Liver (tissue), 9 donors: ENCODE results near the gene SH3GL1. TPM values are rescaled to one million over a fixed set of nuclear protein-coding genes. Genes with fewer than 3 reads are reported as not detected.

Experiments used
- DNase-seq: peaks from one replicate; pipeline ENCODE4 v3.0.0-alpha.2; 2017; ENCODE audit warnings: low spot score
- H3K27ac ChIP-seq, 2 donors: one replicate each; pipeline ENCODE4 v1.7.0; 2013; ENCODE audit warnings: inconsistent platforms in 2 of 2, low read length in 2 of 2, control low read depth in 1 of 2, low read depth in 1 of 2, mild to moderate bottlenecking in 1 of 2
- H3K27me3 ChIP-seq, 4 donors: one replicate each; pipeline versions ENCODE4 v1.6.1 to v1.7.0; 2013; ENCODE audit warnings: low read length in 3 of 4, inconsistent platforms in 1 of 4, mild to moderate bottlenecking in 1 of 4, moderate library complexity in 1 of 4; ENCODE audit not compliant: control insufficient read depth in 4 of 4, insufficient read depth in 4 of 4
- H3K36me3 ChIP-seq, 4 donors: one replicate each; pipeline versions ENCODE4 v1.6.1 to v1.7.0; 2013; ENCODE audit warnings: low read length in 3 of 4, mild to moderate bottlenecking in 3 of 4, low read depth in 1 of 4, moderate library complexity in 1 of 4; ENCODE audit not compliant: control insufficient read depth in 4 of 4, insufficient read depth in 3 of 4
- H3K4me1 ChIP-seq, 4 donors: one replicate each; pipeline versions ENCODE4 v1.6.1 to v1.7.0; 2013; ENCODE audit warnings: low read length in 3 of 4, mild to moderate bottlenecking in 3 of 4, moderate library complexity in 1 of 4; ENCODE audit not compliant: control insufficient read depth in 4 of 4, insufficient read depth in 4 of 4
- H3K4me3 ChIP-seq, 3 donors: one replicate each; pipeline versions ENCODE4 v1.6.1 to v1.7.0; 2013; ENCODE audit warnings: low read length in 3 of 3, control low read depth in 1 of 3, low read depth in 1 of 3, mild to moderate bottlenecking in 1 of 3
- H3K9ac ChIP-seq, 2 donors: one replicate each; pipeline ENCODE4 v1.7.0; 2013; ENCODE audit warnings: low read length in 2 of 2, mild to moderate bottlenecking in 2 of 2, moderate library complexity in 2 of 2, control low read depth in 1 of 2, low read depth in 1 of 2
- H3K9me3 ChIP-seq, 4 donors: one replicate each; pipeline versions ENCODE4 v1.6.1 to v1.7.0; 2013; ENCODE audit warnings: low read length in 3 of 4; ENCODE audit not compliant: control insufficient read depth in 4 of 4
- ATF3 ChIP-seq: IDR thresholded peaks from 2 replicates; pipeline ENCODE4 v1.6.1; 2016; ENCODE audit warnings: antibody characterized with exemption
- EGR1 ChIP-seq, 2 donors: IDR thresholded peaks; 2 replicates each; pipeline ENCODE4 v1.6.1; 2016 to 2018; ENCODE audit warnings: antibody characterized with exemption in 2 of 2, low read depth in 2 of 2
- FOXA1 ChIP-seq: IDR thresholded peaks from 2 replicates; pipeline ENCODE4 v1.6.1; 2016; ENCODE audit warnings: antibody characterized with exemption
- FOXA2 ChIP-seq: IDR thresholded peaks from 2 replicates; pipeline ENCODE4 v1.6.1; 2016; ENCODE audit warnings: antibody characterized with exemption
- GABPA ChIP-seq, 2 donors: IDR thresholded peaks in 1 of 2; conservative IDR thresholded peaks in 1 of 2; 2 replicates each; pipeline ENCODE4 v1.6.1; 2016; ENCODE audit warnings: antibody characterized with exemption in 2 of 2, mild to moderate bottlenecking in 1 of 2, moderate library complexity in 1 of 2
- HNF4A ChIP-seq, 2 donors: conservative IDR thresholded peaks; 2 replicates each; pipeline ENCODE4 v1.6.1; 2016; ENCODE audit warnings: antibody characterized with exemption in 2 of 2, mild to moderate bottlenecking in 2 of 2
- HNF4G ChIP-seq: IDR thresholded peaks from 2 replicates; pipeline ENCODE4 v1.6.1; 2016; ENCODE audit warnings: antibody characterized with exemption
- MAX ChIP-seq: IDR thresholded peaks from 2 replicates; pipeline ENCODE4 v1.6.1; 2016; ENCODE audit warnings: antibody characterized with exemption
- NR2F2 ChIP-seq: IDR thresholded peaks from 2 replicates; pipeline ENCODE4 v1.6.1; 2016; ENCODE audit warnings: antibody characterized with exemption
- RAD21 ChIP-seq, 2 donors: IDR thresholded peaks; 2 replicates each; pipeline ENCODE4 v1.6.1; 2016; ENCODE audit warnings: antibody characterized with exemption in 2 of 2, mild to moderate bottlenecking in 2 of 2
- RXRA ChIP-seq, 2 donors: IDR thresholded peaks; 2 replicates each; pipeline ENCODE4 v1.6.1; 2017 to 2018; ENCODE audit warnings: antibody characterized with exemption in 2 of 2, mild to moderate bottlenecking in 1 of 2
- TAF1 ChIP-seq: conservative IDR thresholded peaks from 2 replicates; pipeline ENCODE4 v1.6.1; 2016; ENCODE audit warnings: antibody characterized with exemption, mild to moderate bottlenecking
- YY1 ChIP-seq: IDR thresholded peaks from 2 replicates; pipeline ENCODE4 v1.6.1; 2016; ENCODE audit warnings: antibody characterized with exemption, mild to moderate bottlenecking
- ZBTB33 ChIP-seq: IDR thresholded peaks from 2 replicates; pipeline ENCODE4 v1.6.1; 2016; ENCODE audit warnings: antibody characterized with exemption
- WGBS: extraction: QIAGEN DNeasy Blood & Tissue Kit; methylation state at CpG from one replicate; pipeline ENCODE4 v1.1.7; 2013; 5-methylcytosine and 5-hydroxymethylcytosine counted together
- polyA plus RNA-seq, 2 donors: library from polyadenylated mRNA; stranded (reverse) in 1 of 2; unstranded in 1 of 2; fragments of 200-250 nt in 1 of 2; fragments of >200 nt in 1 of 2; fragmentation: Nextera tagmentation in 1 of 2; extraction: Ambion mirVana in 1 of 2; gene quantifications; one replicate each; pipeline versions ENCODE4 v1.2.1 to v1.2.3, GENCODE V29; 2013 to 2015
- total RNA-seq, 2 donors: library from RNA; depleted of rRNA; stranded (reverse); fragments of >200 nt; gene quantifications; one replicate each; pipeline ENCODE4 v1.2.3, GENCODE V29; 2014
- donor health status: healthy.
- donor health status: healthy.
- donor health status: healthy.
- donor health status: healthy.
- donor health status: healthy.

The SH3GL1 gene
- total and polyA plus RNA-seq, 4 donors: 16.5 to 27.8 (median 18.2) TPM

- H3K4me3 ChIP-seq: no peak overlapping the region
- peaks cover 0 to 13% (median 11%) of the 10 kb centered on the region in 4 donors for H3K4me1 ChIP-seq
- DNase-seq: no peak
- no peak overlapping the region for H3K9ac ChIP-seq
- TF ChIP-seq FOXA1 (no peak), NR2F2 (no peak), RAD21 (IDR thresholded peaks at IDR 0.05) (no peak), GABPA (IDR thresholded peaks at IDR 0.05 in 1 of 2, conservative IDR thresholded peaks at IDR 0.05 in 1 of 2) (no peak), HNF4A (conservative IDR thresholded peaks at IDR 0.05) (no peak), TAF1 (no peak), EGR1 (IDR thresholded peaks at IDR 0.05; ENCODE audit: low read depth in 2 of 2) (no peak), ZBTB33 (no peak)
- H3K36me3 ChIP-seq: peaks cover 0 to 6% (median 1%) of the 10 kb centered on the region in 4 donors
- no peaks in the 10 kb centered on the region for H3K9me3 ChIP-seq
- no peak overlapping the region for H3K27ac ChIP-seq
- 95% methylated on average over 7 of the region's 7 CpGs for WGBS
- H3K27me3 ChIP-seq: no peaks in the 10 kb centered on the region
These were observed 6.3 kb upstream of the SH3GL1 start for GRCh38 chr19:4406626-4407025.

- H3K4me3 ChIP-seq: no peak overlapping the region
- no peak overlapping the region for H3K27ac ChIP-seq
- H3K27me3 ChIP-seq: no peaks in the 10 kb centered on the region
- 85% methylated on average over 8 of the region's 8 CpGs for WGBS
- H3K9me3 ChIP-seq: no peaks in the 10 kb centered on the region
- H3K4me1 ChIP-seq: peaks cover 0 to 18% (median 14%) of the 10 kb centered on the region in 4 donors
- H3K9ac ChIP-seq: no peak overlapping the region
- H3K36me3 ChIP-seq: peaks cover 0 to 6% (median 1%) of the 10 kb centered on the region in 4 donors
- DNase-seq: no peak
- TF ChIP-seq YY1 (no peak), ATF3 (no peak), HNF4A (conservative IDR thresholded peaks at IDR 0.05) (no peak), MAX (no peak), FOXA2 (no peak), HNF4G (no peak)
These were observed 5.6 kb upstream of the SH3GL1 start for GRCh38 chr19:4405977-4406376.

GRCh38 chr19:4403005-4403761, 2.8 kb upstream of the SH3GL1 start:
- peaks cover 0 to 31% (median 22%) of the 10 kb centered on the region in 4 donors for H3K4me1 ChIP-seq
- no peaks in the 10 kb centered on the region for H3K9me3 ChIP-seq
- 14% methylated on average over 32 of the region's 32 CpGs for WGBS
- no peak for DNase-seq
- TF ChIP-seq FOXA1 (no peak), RXRA (IDR thresholded peaks at IDR 0.05) (no peak)
- no peaks in the 10 kb centered on the region for H3K27me3 ChIP-seq
- peak overlapping the region; percentile 42 to 66 for H3K9ac ChIP-seq
- no peaks in the 10 kb centered on the region for H3K36me3 ChIP-seq
- no peak overlapping the region for H3K27ac ChIP-seq
- peak overlapping the region; percentile 68 to 76 (median 76) for H3K4me3 ChIP-seq
